Measurements from ENCODE around the gene RADIL.

The RADIL gene

DNA sequence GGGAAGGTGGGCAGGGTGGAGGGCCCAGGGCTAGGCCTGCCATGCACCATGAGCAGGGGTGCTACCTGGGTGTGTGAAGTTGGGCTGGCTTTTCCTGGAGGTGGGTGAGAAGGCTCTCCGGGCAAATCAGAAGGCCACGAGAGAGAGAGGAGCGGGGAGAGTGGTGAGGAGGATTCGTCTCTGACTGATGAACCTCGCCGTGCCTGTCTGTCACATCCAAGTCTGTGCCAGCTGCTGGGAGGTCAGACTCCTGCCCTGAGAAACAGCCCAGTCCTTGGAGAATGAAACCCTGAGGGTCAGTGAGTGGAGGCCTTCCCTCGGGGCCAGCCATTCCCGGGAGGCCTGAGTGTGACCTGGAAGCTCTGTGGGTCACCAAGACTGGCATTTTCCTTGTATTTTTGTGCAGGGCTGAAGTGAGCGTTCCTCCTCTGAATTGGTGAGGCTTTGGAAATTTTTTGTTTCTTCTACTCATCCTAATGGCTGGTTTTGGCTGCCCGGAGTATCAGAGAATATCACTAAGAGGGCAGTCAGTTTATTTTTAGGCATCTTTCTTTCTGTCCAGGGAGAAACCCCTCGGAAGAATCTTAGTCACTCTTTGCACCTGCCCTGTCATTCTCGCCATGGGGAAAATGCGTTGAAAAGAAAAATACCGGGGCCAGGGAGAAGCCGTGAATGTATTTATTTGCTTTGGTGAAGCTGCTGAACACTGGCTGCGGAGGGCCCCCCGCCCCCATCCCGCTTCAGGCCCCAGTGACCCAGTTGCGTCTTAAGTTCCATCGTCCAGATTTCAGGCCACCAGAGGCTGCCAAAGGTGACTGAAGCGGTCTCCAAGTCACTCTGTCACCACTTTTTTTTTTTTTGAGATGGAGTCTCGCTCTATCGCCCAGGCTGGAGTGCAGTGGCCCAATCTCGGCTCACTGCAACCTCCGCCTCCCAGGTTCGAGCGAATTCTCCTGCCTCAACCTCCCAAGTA lies 114.6 kb downstream of the RADIL start:
- no peak for DNase-seq

DNA sequence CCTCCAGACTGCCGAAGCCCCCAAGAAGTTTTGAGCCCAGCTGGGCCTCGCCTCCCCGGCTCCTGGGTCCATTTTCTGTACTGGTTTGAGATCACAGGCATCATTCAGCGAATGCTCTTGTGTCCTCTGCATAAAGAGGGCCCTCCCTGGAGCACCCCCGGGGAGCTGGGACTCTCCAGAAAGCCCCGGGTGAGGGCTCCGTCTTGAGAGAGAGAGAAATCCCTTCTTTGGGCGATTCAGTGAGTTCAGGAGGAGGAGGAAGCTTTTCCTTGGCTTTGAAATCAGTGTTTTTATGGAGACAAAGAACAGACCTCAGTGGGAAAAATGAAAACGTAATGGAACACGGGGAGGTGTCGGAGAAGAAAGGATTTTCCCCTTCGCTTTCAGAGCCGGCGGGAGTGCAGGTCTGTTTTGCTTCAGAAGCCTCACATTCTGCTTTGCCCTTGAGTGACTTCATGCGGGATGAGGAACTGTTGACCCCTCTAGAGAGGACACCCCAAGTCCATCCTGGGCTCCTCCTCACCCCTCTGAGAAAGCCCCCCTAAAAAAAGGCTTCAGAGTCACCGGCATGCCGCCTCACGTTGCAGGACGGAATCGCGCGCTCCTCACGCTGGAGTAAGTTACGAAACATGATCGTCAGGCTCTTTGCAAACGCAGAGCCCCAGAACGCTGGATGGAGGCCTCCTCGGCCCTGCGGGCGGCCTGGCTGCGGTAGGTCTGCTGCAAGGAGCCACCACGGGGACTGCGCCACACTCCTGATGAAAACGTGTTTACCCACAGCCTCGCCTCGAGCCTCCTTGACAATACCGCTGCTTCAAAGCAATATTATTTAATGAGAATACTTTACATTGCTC lies 116.6 kb downstream of the RADIL start:
- DNase-seq = no peak

DNA sequence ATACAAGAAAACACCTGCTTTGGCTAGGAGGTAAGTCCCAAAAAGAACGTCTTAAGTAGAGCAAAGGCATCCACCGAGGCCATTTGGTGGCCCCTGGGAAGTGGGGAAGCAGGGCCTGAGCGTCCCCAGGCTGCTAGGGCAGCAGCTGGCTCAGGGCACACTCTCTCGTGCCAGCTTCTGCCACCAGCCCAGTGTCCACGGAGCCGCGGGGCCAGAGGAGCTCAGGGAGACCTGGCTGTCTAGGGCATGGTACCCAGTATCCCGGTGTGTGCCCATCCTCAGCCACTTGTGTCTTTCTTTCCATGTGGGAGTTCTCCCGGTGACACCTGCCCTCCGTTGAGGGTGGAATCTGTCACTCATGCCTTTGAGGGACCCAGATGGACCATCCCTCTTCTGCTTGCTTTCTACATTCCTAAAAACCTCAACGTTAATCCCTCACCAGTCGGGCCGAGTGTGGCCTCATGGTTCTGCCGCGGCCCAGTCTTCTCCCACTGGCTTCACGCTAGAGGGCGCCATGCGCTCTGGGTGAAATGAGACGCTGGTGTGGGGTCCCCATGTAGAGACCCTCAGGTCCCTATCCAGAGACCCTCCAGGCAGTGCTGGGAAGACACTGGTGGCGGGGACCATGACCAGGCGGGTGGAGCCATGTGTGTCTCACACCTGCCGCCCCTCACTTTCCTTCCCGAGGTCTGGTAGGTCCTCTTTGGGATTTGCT lies 117.6 kb downstream of the RADIL start:
- DNase-seq = no peak

DNA sequence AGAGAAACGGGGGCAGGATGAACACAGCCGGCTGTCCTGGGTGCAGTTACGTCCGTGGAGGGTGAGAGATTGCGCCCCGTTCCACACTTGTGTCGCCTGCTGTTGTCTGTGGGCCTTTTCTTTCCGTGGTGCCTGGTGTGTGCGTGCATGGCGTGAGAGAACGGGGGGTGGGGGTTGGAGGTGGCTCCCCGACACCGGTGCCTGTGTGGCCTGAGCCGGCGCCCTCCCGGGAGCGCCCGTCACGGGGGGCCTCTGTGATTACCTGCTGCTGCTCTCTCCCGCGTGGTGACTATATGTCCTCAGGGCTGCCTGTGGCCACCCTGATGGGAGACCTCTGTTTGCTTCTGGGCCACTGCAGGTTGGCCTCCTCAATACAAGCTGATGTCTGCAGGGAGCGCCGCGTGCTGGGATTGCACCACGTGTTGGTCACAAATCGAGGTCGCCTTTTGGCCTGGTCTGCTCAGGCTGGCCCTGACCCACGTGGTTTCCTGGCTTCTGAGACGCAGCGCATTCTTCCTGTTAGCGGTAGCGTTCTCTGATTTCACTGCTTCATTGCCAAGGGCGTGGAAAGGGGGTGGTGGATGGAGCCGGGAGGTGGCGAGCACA lies 119.0 kb downstream of the RADIL start:
- DNase-seq = no peak

DNA sequence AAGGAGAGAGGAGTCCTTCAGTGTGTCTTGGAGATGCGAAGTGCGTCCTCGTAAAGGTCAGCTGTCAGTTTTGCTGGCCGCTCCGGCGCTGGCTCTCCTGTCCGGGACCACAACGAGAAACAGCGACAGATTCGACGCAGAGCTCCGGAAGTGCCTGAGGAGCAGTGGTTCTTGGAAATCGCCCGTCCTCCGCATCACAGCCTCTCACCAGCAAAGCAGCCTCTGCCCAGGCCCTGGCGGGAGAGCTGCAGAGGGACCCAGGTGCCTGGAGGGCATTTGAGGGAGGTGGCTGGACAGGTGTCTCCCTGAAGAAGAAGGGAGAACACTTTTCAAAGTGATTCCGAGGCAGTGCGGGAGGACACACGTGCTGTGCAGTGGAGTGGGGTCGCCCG lies 119.7 kb downstream of the RADIL start:
- DNase-seq = no peak

DNA sequence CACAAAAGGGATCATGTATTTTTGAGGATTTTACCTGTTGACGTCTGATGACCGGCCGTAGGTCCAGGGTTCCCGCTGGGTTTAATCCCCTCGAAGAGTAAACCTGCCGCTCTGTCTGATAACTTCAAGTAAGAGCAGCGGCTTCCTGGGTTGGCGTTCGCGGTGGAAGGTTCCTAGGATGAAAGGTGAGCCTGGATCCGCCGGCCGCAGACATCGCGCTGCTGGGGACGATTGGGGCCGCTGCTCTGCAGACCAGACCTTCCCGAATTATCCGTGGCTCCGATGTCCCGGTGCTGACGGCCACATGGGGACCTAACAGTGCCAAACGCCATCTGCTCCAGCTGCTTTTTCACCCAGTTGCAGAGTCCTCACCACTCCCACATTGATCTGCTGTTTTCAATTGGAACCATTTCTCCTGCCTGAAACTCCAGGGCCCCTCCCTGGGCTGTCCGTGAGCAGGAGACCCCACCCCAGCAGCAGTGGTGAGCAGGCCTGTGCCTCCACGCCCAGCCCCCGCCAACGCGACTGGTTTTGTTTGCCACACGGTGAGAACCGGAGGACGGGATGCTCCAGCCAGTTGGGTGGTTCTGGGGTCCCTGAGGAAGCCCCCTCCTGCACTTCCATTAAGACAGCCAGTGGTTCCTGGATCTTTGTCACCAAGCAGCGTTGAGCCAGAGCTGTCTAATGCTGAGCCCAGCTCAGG lies 120.3 kb downstream of the RADIL start:
- no peak for DNase-seq

DNA sequence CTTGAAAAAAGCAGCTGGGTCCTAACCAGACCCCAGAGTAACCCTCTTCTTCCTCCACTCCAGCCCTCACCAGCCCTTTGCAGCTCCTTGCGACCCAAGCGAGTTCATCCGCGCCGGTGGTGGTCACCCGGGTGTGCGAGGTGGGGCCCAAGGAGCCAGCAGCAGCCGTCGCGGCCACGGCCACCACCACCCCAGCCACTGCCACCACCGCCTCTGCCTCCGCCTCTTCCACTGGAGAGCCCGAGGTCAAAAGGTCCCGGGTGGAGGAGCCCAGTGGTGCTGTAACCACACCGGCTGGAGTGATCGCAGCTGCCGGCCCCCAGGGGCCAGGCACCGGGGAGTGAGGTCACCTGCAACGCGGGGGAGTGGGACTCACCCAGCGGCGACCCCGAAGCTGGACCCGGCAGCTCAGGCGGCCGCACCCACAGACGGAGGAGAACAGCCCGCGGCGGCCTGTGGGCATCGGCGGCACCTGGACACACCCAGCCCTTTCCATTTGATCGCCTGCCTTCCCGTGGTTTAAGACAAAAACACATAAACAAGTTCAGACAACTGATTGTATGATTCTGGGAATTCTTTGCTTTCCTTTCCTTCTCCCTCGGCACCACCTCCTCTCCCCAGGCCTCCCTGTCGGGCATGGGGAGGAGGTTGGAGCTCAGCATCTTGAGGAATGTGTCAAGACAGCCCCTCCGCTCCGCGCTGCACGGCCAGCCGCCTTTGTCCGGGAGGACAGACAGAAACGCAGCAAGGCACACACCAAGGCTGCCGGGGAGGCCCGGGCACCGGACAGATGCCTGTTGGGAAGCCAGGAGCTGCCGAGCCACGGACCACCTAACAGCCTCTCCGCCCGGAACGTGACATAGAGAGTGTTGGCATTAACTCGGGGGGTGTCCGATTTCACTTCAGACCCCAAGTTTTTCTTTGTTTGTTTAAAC lies 121.1 kb downstream of the RADIL start:
- DNase-seq = no peak

DNA sequence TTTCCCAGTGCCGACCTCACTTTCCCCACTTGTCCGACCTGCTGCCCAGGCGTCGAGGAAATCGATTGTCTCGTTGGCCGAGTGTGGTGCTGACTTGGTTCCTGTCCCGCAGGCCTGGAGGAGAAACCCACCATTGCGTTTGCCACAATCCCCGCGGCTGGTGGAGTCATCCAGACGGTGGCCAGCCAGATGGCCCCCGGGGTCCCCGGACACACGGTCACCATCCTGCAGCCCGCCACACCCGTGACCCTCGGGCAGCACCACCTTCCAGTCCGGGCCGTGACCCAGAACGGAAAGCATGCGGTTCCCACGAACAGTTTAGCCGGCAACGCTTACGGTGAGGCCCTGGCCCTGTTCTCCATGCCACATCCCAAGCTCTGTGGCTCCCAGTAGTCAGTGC lies 122.6 kb downstream of the RADIL start:
- DNase-seq = no peak

DNA sequence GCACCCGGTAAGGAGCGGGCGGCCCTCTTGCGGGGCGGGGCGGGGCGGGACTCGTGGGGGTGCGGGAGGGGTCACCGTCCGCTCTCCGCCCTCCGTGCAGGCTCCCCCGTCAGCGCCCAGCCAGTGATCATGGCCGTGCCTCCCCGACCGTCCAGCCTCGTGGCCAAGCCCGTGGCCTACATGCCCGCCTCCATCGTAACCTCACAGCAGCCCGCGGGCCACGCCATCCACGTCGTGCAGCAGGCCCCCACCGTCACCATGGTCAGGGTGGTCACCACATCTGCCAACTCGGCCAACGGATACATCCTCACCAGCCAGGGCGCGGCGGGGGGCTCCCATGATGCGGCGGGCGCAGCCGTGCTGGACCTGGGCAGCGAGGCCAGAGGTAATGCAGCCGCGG lies 124.3 kb downstream of the RADIL start:
- no peak for DNase-seq

DNA sequence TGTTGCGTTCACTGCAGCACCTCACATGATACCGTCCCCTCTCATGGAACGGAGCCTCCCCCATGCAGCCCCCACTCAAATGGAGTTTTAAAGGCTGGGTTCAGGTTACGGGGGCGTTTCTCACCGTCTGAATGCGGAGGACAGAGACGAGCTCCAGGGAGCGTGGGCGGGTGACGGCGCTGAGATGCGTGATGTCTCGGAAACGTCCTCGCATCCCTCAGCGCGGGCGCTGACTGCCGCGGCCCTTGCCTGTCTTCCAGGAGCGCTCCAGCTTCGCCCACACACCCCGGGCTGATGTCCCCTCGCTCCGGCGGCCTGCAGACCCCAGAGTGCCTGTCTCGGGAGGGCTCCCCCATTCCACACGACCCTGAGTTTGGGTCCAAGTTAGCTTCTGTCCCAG lies 124.7 kb downstream of the RADIL start:
- no peak for DNase-seq

DNA sequence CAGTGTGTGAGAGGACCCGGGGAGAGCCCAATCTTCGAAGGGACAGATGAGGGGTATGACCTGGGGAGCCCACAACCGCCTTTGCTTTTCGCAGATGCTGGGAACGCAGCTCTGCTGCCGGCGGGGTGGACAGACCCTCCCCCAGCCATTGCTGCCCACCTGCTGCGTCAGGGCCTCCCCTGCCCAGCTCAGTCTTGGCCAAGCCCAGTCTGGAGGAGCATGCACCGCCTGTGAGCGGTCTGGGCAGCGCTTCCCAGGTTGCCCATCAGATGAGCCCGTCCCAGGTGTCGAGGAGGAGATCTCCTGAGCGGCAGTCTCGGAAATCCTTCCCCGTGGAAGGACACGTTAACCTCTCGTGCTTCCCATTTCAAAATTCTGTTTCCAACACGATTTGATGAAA lies 125.4 kb downstream of the RADIL start:
- no peak for DNase-seq

DNA sequence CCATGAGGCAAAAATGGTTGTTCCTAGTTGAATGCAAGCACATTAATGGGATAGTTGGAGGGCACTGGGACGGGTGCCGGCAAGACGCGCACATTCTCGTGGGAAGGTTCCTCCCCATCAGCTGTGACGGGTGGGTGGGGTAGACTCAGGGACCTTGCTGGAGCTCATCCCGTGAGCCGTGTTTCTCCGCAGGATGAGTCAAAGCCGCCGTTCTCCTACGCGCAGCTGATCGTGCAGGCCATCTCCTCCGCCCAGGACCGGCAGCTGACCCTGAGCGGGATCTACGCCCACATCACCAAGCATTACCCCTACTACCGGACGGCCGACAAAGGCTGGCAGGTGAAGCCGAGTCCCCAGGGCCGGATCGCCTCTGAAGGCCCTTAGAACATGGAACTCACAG lies 128.5 kb downstream of the RADIL start:
- DNase-seq = no peak

DNA sequence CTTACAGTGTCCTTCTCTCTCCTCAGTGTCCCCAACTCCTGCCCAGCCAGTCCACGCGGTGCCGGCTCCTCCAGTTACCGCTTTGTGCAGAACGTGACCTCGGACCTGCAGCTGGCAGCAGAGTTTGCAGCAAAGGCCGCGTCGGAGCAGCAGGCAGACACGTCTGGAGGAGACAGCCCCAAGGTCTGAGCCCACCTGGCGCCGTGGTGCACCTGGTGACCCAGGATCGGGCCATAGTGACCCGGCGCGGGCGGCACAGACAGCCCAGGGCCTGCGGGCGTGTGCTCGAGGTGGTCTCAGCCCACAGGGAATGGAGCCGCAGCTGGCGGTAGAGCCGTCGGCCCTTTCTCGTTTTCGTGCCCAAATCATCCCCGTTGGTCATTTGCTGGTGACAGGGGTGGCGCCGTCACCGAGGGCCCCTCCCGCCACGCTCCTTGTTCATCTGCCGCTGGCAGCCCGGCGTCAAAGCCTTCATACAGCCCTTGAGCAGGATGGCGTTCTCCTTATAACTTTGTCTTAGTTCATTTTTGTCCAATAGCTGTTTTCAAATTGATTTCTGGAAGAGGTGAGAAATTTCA lies 129.0 kb downstream of the RADIL start:
- no peak for DNase-seq

DNA sequence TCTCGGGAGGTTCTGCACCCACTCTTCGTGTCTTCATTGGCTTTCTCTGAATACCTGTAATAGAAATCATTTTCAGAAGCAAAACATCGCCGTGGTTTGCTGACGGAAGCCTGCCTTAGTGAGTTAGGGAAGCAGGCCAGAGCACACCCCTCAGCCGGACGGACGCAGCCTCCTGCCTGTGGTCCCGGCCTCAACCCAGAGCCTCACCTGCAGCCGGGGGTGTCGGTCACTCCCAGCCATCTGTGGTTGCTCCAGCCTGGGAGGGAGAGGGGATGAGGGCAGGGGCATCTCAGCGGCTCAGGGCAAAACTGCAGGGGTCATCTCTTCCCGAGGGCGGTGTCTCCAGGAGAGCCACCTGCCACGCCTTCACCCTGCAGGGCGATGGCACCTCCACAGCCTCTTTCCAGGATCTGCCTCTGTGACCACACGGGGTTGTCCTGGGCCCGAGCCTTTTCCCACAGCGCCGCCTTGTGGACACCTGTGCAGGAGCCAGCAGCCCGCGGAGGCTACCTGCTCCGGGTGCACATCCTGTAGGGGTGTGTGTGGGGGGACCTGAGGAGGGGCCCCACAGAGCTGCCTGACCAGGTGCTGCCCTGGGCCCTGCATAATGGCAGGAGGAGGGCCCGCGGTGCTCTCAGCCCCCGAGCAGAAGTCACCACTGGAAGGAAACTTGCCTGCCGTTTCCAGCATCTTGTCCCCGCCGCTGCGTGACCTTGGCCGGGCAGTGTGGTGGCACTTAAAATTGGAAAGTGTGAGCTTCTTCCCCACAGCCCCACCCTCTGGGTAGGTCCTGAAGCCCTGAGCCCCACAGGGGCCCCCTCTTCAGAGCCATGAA lies 129.7 kb downstream of the RADIL start:
- peak; percentile 10 for DNase-seq

DNA sequence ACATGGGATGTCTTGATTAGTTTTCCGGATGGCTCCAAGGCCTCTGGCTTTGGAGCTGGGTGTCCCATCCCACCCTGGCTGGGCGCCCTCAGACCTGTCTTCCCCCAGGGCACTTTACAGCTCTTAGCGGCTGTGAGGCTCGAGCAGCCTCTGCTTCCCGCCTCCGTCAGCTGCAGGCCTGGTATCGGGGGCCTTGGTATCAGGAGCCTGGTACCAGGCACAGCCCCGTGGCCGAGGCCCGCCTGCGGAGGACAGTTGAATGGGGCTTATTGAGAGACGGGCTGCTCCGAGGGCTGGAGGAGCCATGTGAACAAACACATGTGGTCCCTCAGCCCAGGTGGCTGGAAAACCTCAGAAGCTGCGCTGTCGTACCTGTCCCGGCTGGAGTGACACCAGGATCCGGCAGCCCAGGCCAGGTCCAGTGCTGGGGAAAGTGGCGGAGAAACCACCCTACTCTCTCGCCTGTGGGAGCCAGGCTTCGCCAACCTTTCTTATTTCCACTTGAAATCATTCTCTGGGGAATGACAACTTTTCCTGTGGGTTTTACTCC lies 132.0 kb downstream of the RADIL start:
- no peak for DNase-seq

DNA sequence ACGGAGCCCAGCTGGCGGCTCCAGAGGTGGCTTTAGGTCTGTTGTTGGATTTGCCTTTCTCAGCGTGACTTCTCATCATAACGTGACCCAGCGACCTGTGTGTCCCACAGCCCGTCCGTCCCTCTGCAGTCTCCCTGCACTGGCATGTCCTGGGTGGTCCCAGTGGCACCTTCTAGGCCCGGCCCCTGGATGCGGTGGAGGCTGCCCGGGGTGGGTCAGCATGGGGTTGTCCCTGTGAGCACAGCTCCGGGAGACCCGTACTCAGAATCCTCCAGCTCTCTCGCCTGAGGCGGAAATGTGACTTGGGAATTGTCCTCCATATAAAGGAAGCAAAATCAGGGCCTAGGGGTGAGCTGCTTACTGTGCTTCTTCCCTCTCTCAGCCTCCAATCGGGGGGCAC lies 133.7 kb downstream of the RADIL start:
- no peak for DNase-seq

DNA sequence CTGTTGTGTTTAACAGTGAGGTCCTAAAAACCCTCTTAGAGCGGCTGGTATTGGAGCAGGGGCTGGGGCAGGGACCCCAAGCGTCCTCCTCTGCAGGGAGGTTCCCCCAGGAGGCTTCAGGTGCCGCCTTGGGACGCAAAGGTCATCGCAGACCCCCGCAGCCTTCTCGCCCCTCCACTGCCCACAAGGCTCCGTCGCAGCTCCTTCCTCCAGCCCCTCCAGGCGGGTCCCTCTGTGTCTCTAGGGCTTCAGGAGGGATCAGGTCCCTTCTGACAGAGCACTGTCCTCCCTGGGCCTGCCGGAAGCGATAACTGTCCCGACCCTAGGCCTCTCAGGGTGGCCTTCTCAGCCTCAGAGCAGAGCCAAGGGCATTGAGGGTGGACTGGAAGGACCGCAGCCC lies 134.2 kb downstream of the RADIL start:
- no peak for DNase-seq

Data from HCEC 1CT (cell line).